Endothelial cell of umbilical vein (primary cell): ENCODE measurements around the gene NLGN4Y. TPM values are rescaled to one million over a fixed set of nuclear protein-coding genes. Genes with fewer than 3 reads are reported as not detected.

Experiments
- BruUV-seq: library from RNA; stranded (reverse); fragments of 400-500 nt; replicated peaks from 2 replicates; lab custom pipeline; 2021; lab: Mats Ljungman, UMichigan
- CTCF ChIA-PET: fragments of 300-600, 350-600 bp; sonication (Branson Sonifier 250); formaldehyde crosslinking; loops from one replicate; lab custom pipeline; 2021; ENCODE audit warnings: antibody characterized with exemption, inconsistent platforms; lab: Charles Lee
- POLR2A ChIA-PET: fragments of 300-600, 350-600 bp; sonication (Branson Sonifier 250); formaldehyde crosslinking; loops from one replicate; lab custom pipeline; 2021; ENCODE audit warnings: antibody characterized with exemption, inconsistent platforms; lab: Charles Lee
- DNase-seq: peaks from one replicate; pipeline ENCODE4 v3.0.0-alpha.2; 2011; ENCODE audit warnings: low read depth, low spot score
- FAIRE-seq: peaks from 2 replicates; lab custom pipeline; 2011; peaks lifted over from hg19 to GRCh38; lab: Jason Lieb, UNC
- H2AFZ ChIP-seq: 2 replicates; pipeline ENCODE4 v1.6.0; 2012; ENCODE audit warnings: low read depth, low read length, control low read depth, inconsistent platforms
- H3K27ac ChIP-seq: 2 replicates; pipeline ENCODE4 v1.5.1; 2011; ENCODE audit warnings: low read depth, mild to moderate bottlenecking, control low read depth, low read length, moderate library complexity; ENCODE audit not compliant: insufficient read depth
- H3K27me3 ChIP-seq, 2 experiments: 2 replicates each; pipeline versions ENCODE4 v1.6.0 to v1.6.1; 2011; ENCODE audit warnings: low read length in 2 of 2, mixed read lengths in 1 of 2; ENCODE audit not compliant: control insufficient read depth in 2 of 2, insufficient read depth in 2 of 2
- H3K36me3 ChIP-seq, 2 experiments: 2 replicates in 1 of 2; 3 replicates in 1 of 2; pipeline ENCODE4 v1.5.1; 2011; ENCODE audit warnings: low read length in 2 of 2, mild to moderate bottlenecking in 1 of 2, moderate library complexity in 1 of 2; ENCODE audit not compliant: control insufficient read depth in 2 of 2, insufficient read depth in 2 of 2; ENCODE audit errors: extremely low read depth in 1 of 2
- H3K4me1 ChIP-seq: 3 replicates; pipeline ENCODE4 v1.5.1; 2011; ENCODE audit warnings: mild to moderate bottlenecking, low read length; ENCODE audit not compliant: control insufficient read depth, insufficient read depth; ENCODE audit errors: extremely low read depth
- H3K4me2 ChIP-seq: 2 replicates; pipeline ENCODE4 v1.6.1; 2011; ENCODE audit warnings: low read length, control low read depth, mixed read lengths; ENCODE audit not compliant: insufficient read depth
- H3K4me3 ChIP-seq, 3 experiments: fragments of 200-600 bp in 1 of 3; sonication (generic), shearing (Covaris generic) in 1 of 3; replicated peaks in 1 of 3; 2 replicates each; pipeline ENCODE4 v1.5.1; 2011 to 2016; ENCODE audit warnings: control low read depth in 3 of 3, low read length in 3 of 3, mild to moderate bottlenecking in 2 of 3, inconsistent platforms in 1 of 3, low read depth in 1 of 3, moderate library complexity in 1 of 3; ENCODE audit not compliant: insufficient read depth in 1 of 3
- H3K79me2 ChIP-seq: 2 replicates; pipeline ENCODE4 v1.6.0; 2012; ENCODE audit warnings: low read length, inconsistent platforms; ENCODE audit not compliant: control insufficient read depth, insufficient read depth
- H3K9ac ChIP-seq: replicated peaks from 2 replicates; pipeline ENCODE3; 2011; ENCODE audit warnings: low read length, control low read depth; ENCODE audit not compliant: insufficient read depth; ENCODE audit errors: extremely low read depth
- H3K9me1 ChIP-seq: replicated peaks from 3 replicates; pipeline ENCODE4 v1.6.0; 2011; ENCODE audit warnings: mild to moderate bottlenecking, low read length; ENCODE audit not compliant: control insufficient read depth, insufficient read depth; ENCODE audit errors: extremely low read depth
- H3K9me3 ChIP-seq: replicated peaks from 2 replicates; pipeline ENCODE4 v1.5.1; 2012; ENCODE audit warnings: low read length, inconsistent platforms; ENCODE audit not compliant: control insufficient read depth, insufficient read depth
- H4K20me1 ChIP-seq: replicated peaks from 2 replicates; pipeline ENCODE3; 2011; ENCODE audit warnings: mild to moderate bottlenecking, low read length; ENCODE audit not compliant: control insufficient read depth, insufficient read depth; ENCODE audit errors: extremely low read depth
- CTCF ChIP-seq, 2 donors: IDR thresholded peaks; 1 replicate in 1 of 2; 2 replicates in 1 of 2; pipeline ENCODE4 v1.5.1; 2011; ENCODE audit warnings: low read length in 2 of 2, mild to moderate bottlenecking in 2 of 2, moderate library complexity in 2 of 2, control low read depth in 1 of 2, inconsistent platforms in 1 of 2, low read depth in 1 of 2; ENCODE audit not compliant: insufficient read depth in 1 of 2; ENCODE audit errors: extremely low read depth in 1 of 2
- EZH2 ChIP-seq: IDR thresholded peaks from 2 replicates; pipeline ENCODE4 v1.6.1; 2012; ENCODE audit warnings: borderline replicate concordance, low read depth, mild to moderate bottlenecking, moderate library complexity, low read length, inconsistent platforms; ENCODE audit not compliant: severe bottlenecking
- FOS ChIP-seq: IDR thresholded peaks from 2 replicates; pipeline ENCODE4 v1.6.1; 2011; ENCODE audit warnings: mild to moderate bottlenecking, low read length, moderate library complexity, borderline replicate concordance; ENCODE audit not compliant: insufficient read depth
- GATA2 ChIP-seq: IDR thresholded peaks from 2 replicates; pipeline ENCODE4 v1.7.0; 2011; ENCODE audit warnings: low read depth, mild to moderate bottlenecking, moderate library complexity, mixed read lengths, low read length; ENCODE audit not compliant: insufficient read length, insufficient read depth
- JUN ChIP-seq: IDR thresholded peaks from 2 replicates; pipeline ENCODE4 v1.6.1; 2011; ENCODE audit warnings: borderline replicate concordance, low read depth; ENCODE audit not compliant: insufficient read length, insufficient read depth
- MAX ChIP-seq: IDR thresholded peaks from 2 replicates; pipeline ENCODE4 v1.6.1; 2011; ENCODE audit not compliant: insufficient read depth, insufficient read length
- MYC ChIP-seq: IDR thresholded peaks from one replicate; pipeline ENCODE4 v1.6.1; 2011; ENCODE audit warnings: mild to moderate bottlenecking, low read depth, low read length
- POLR2A ChIP-seq: IDR thresholded peaks from 2 replicates; pipeline ENCODE4 v1.6.1; 2012; ENCODE audit warnings: low read depth, mild to moderate bottlenecking, control low read depth, low read length
- POLR2AphosphoS5 ChIP-seq: IDR thresholded peaks from 2 replicates; pipeline ENCODE4 v1.6.1; 2012; ENCODE audit warnings: low read depth, mild to moderate bottlenecking, control low read depth, low read length, moderate library complexity; ENCODE audit not compliant: insufficient read depth
- dilution Hi-C: fragments of 300-500 bp; cut with MboI; formaldehyde crosslinking; loops from one replicate; pipeline ENCODE4 v1.15.0; 2019; ENCODE audit warnings: low sequenced_read_pairs; ENCODE audit not compliant: extremely low pct_ligation_motif_present
- intact Hi-C: fragments of 100-400 bp; cut with micrococcal nuclease; formaldehyde crosslinking; loops from one replicate; pipeline ENCODE4 v1.10.0; 2022
- polyA plus RNA-seq, 4 experiments: library from polyadenylated mRNA; depleted of rRNA in 3 of 4; stranded (reverse) in 3 of 4; unstranded in 1 of 4; fragments of >200 nt; gene quantifications; 2 replicates each; pipeline versions ENCODE4 v1.2.1 to v1.2.3, GENCODE V29; 2011 to 2012; ENCODE audit warnings: missing spikeins in 1 of 4
- total RNA-seq: library from RNA; stranded (reverse); gene quantifications from 2 replicates; pipeline ENCODE4 v1.2.3, GENCODE V29; 2021

The NLGN4Y gene
- total and polyA plus RNA-seq, 2 donors (not counting 3 experiments of a cell fraction or from before 2014, with no cell fraction given): 16.0 to 26.6 TPM

GRCh38 chrY:14601372-14601771, 77.0 kb downstream of the NLGN4Y start:
- H3K4me3 ChIP-seq: no peak overlapping the region
- peaks cover 4% of the 10 kb centered on the region for H3K4me1 ChIP-seq
- ChIA-PET POLR2A (no interaction called here), CTCF (no interaction called here)
- H3K27ac ChIP-seq: no peak overlapping the region
- no peak overlapping the region for H2AFZ ChIP-seq
- intact Hi-C loops: no loop called here
- no TSS peak for BruUV-seq
- H3K9me3 ChIP-seq: no peaks in the 10 kb centered on the region
- H3K36me3 ChIP-seq: no peaks in the 10 kb centered on the region
- dilution Hi-C loops: no loop called here
- DNase-seq (no peak), FAIRE-seq (no peak)
- H3K4me2 ChIP-seq: no peak overlapping the region
- no peaks in the 10 kb centered on the region for H4K20me1 ChIP-seq
- H3K79me2 ChIP-seq: no peaks in the 10 kb centered on the region
- TF ChIP-seq MAX (no peak), FOS (no peak), POLR2AphosphoS5 (no peak), CTCF (IDR thresholded peaks at IDR 0.05; ENCODE audit: extremely low read depth in 1 of 2, insufficient read depth in 1 of 2, low read depth in 1 of 2, low read length in 2 of 2) (no peak), JUN (no peak), EZH2 (no peak), GATA2 (no peak), POLR2A (no peak), MYC (no peak)
- H3K9ac ChIP-seq: no peak overlapping the region
- H3K9me1 ChIP-seq: no peaks in the 10 kb centered on the region
- H3K27me3 ChIP-seq: no peaks in the 10 kb centered on the region
